Spleen (tissue), 7 donors: Measurements from ENCODE around the gene CIRBP.

Experiments used
- CTCF ChIP-seq, 11 experiments: fragments of 200-600 bp in 7 of 11; fragments of 450-650 bp in 4 of 11; sonication (generic) in 4 of 11; IDR thresholded peaks in 8 of 11; conservative IDR thresholded peaks in 3 of 11; 1 replicate in 7 of 11; 2 replicates in 4 of 11; pipeline versions ENCODE4 v1.4.0 to v1.8.0; 2016 to 2021; ENCODE audit warnings: antibody characterized with exemption in 11 of 11, inconsistent platforms in 4 of 11, mild to moderate bottlenecking in 1 of 11
- POLR2A ChIP-seq, 3 donors: fragments of 450-650 bp; IDR thresholded peaks; one replicate each; pipeline ENCODE4 v1.5.1; 2017; ENCODE audit warnings: antibody characterized with exemption in 3 of 3, mild to moderate bottlenecking in 1 of 3
- POLR2AphosphoS5 ChIP-seq, 3 donors: sonication (generic); formaldehyde crosslinking; IDR thresholded peaks; one replicate each; pipeline ENCODE4 v1.5.1; 2017; ENCODE audit warnings: antibody characterized with exemption in 3 of 3
- donor health status: DM: no; HTN: no; CAD: no; lungs with moderate emphysema.
- donor health status: DM: no; HTN: no; CAD: no.
- donor health status: DM: no; HTN: no; CAD: no.

GRCh38 chr19:1267477-1268225 is 1.5 kb upstream of the CIRBP start:
- TF ChIP-seq CTCF (IDR thresholded peaks at IDR 0.05 in 8 of 11, conservative IDR thresholded peaks at IDR 0.05 in 3 of 11): no peak
- TF ChIP-seq POLR2A (IDR thresholded peaks at IDR 0.05): no peak
- TF ChIP-seq POLR2AphosphoS5 (IDR thresholded peaks at IDR 0.05): no peak
